T follicular helper cell (primary cell): Measurements from ENCODE around the gene LPP.
"Not testable (repeated sequence)": the region's sequence is repeated elsewhere in the genome, so short reads cannot be mapped to it uniquely, and the experiment has no call there.

ENCODE experiments used
- DNase-seq: peaks from one replicate; pipeline ENCODE4 v3.0.0-alpha.2; 2020; ENCODE audit warnings: low read depth

The LPP gene

GRCh38 chr3:188400494-188401243 is 246.7 kb downstream of the LPP start:
- DNase-seq, result no peak

GRCh38 chr3:188401244-188401993 is 247.5 kb downstream of the LPP start:
- DNase-seq, result no peak

- no peak for DNase-seq
These were observed 248.3 kb downstream of the LPP start for GRCh38 chr3:188402229-188402628.

- DNase-seq, result no peak
These were observed 249.4 kb downstream of the LPP start for GRCh38 chr3:188403404-188403803.

GRCh38 chr3:188404124-188404523 is 250.2 kb downstream of the LPP start:
- DNase-seq, result no peak

GRCh38 chr3:188404701-188405100 is 250.7 kb downstream of the LPP start:
- DNase-seq, result no peak

GRCh38 chr3:188407158-188407880 is 253.4 kb downstream of the LPP start:
- no peak for DNase-seq

GRCh38 chr3:188408831-188409230 is 254.9 kb downstream of the LPP start:
- DNase-seq, result no peak

GRCh38 chr3:188411750-188412149 is 257.8 kb downstream of the LPP start:
- DNase-seq, result no peak

- DNase-seq, result no peak
These were observed 261.2 kb downstream of the LPP start for GRCh38 chr3:188415196-188415595.

- DNase-seq, result no peak
These were observed 262.1 kb downstream of the LPP start for GRCh38 chr3:188416041-188416440.

- no peak for DNase-seq
These were observed 263.3 kb downstream of the LPP start for GRCh38 chr3:188417271-188417696.

- no peak for DNase-seq
These were observed 263.8 kb downstream of the LPP start for GRCh38 chr3:188417766-188418165.

GRCh38 chr3:188421151-188421821 is 267.3 kb downstream of the LPP start:
- DNase-seq, result no peak

GRCh38 chr3:188421836-188422540 is 268.0 kb downstream of the LPP start:
- no peak for DNase-seq

GRCh38 chr3:188427981-188428380 is 274.0 kb downstream of the LPP start:
- not testable (repeated sequence) for DNase-seq

- DNase-seq, result no peak
These were observed 277.1 kb downstream of the LPP start for GRCh38 chr3:188431040-188431439.

GRCh38 chr3:188431553-188431952 is 277.6 kb downstream of the LPP start:
- no peak for DNase-seq

GRCh38 chr3:188432802-188433520 is 279.0 kb downstream of the LPP start:
- DNase-seq, result no peak

GRCh38 chr3:188433521-188434150 is 279.7 kb downstream of the LPP start:
- no peak for DNase-seq
